DMS153 treated with DMSO at 0.1 percent for 48 hours (cell line): Measurements from ENCODE around the gene DNAAF1.

ENCODE experiments used
- DNase-seq: peaks from one replicate; lab custom pipeline; 2025; ENCODE audit not compliant: unreplicated experiment; lab: John Stamatoyannopoulos, UW

The DNAAF1 gene

GRCh38 chr16:84121007-84121406 lies 24.1 kb upstream of the DNAAF1 start:
- peak; percentile 9 for DNase-seq

- DNase-seq = no peak
Measured at GRCh38 chr16:84124257-84125073, 20.6 kb upstream of the DNAAF1 start.

- DNase-seq = no peak
Measured at GRCh38 chr16:84131117-84131516, 14.0 kb upstream of the DNAAF1 start.

- no peak for DNase-seq
Measured at GRCh38 chr16:84132527-84133285, 12.4 kb upstream of the DNAAF1 start.

GRCh38 chr16:84136331-84137125 lies 8.6 kb upstream of the DNAAF1 start:
- no peak for DNase-seq

- no peak for DNase-seq
Measured at GRCh38 chr16:84137287-84137686, 7.8 kb upstream of the DNAAF1 start.

- DNase-seq = no peak
Measured at GRCh38 chr16:84137769-84138357, 7.2 kb upstream of the DNAAF1 start.

GRCh38 chr16:84138500-84138823 lies 6.6 kb upstream of the DNAAF1 start:
- DNase-seq = no peak

GRCh38 chr16:84138824-84139627 lies 6.1 kb upstream of the DNAAF1 start:
- peak; percentile 87 for DNase-seq

GRCh38 chr16:84139628-84140258 lies 5.4 kb upstream of the DNAAF1 start:
- DNase-seq = no peak

GRCh38 chr16:84141143-84141670 lies 3.9 kb upstream of the DNAAF1 start:
- DNase-seq = no peak

GRCh38 chr16:84143081-84143480 lies 2.0 kb upstream of the DNAAF1 start:
- no peak for DNase-seq

- DNase-seq = no peak
Measured at GRCh38 chr16:84143784-84144199, 1.3 kb upstream of the DNAAF1 start.

- no peak for DNase-seq
Measured at GRCh38 chr16:84144209-84144858, 774 bp upstream of the DNAAF1 start.

GRCh38 chr16:84150926-84151325 lies 5.8 kb downstream of the DNAAF1 start:
- no peak for DNase-seq

- DNase-seq = no peak
Measured at GRCh38 chr16:84153660-84154214, 8.6 kb downstream of the DNAAF1 start.

GRCh38 chr16:84155226-84155625 lies 10.1 kb downstream of the DNAAF1 start:
- no peak for DNase-seq

GRCh38 chr16:84155771-84156170 lies 10.7 kb downstream of the DNAAF1 start:
- DNase-seq = no peak

- DNase-seq = no peak
Measured at GRCh38 chr16:84156342-84156784, 11.3 kb downstream of the DNAAF1 start.
